ENCODE results near the gene ANKZF1.

Gene ANKZF1

GRCh38 chr2:219228041-219228910, 1.3 kb upstream of the ANKZF1 start:
- Histone ChIP-seq H3K79me2 (ENCODE audit: insufficient read depth, low read length) (peaks cover 51% of the 10 kb centered on the region), H4K20me1 (ENCODE audit: insufficient read depth, low read length) (peaks cover 8% of the 10 kb centered on the region; the same call in 1 of the 2 replicates), H2AFZ (ENCODE audit: low read depth, low read length) (peak overlapping the region; percentile 77), H3K4me3 (ENCODE audit: low read depth in 1 of 2, low read length in 2 of 2) (peak overlapping the region; percentile 43 to 74; a peak in 3 of 4 replicates), H3K9me3 (ENCODE audit: insufficient read depth, low read length, severe bottlenecking) (no peaks in the 10 kb centered on the region), H3K4me2 (ENCODE audit: insufficient read depth, low read length) (peak overlapping the region; percentile 86), H3K27me3 (ENCODE audit: insufficient read depth, low read length, poor library complexity) (no peaks in the 10 kb centered on the region), H3K27ac (ENCODE audit: low read length) (peak overlapping the region; percentile 80), H3K4me1 (ENCODE audit: insufficient read depth, low read length) (peaks cover 39% of the 10 kb centered on the region), H3K9ac (ENCODE audit: low read depth, low read length) (peak overlapping the region; percentile 73), H3K36me3 (ENCODE audit: insufficient read depth, low read length) (peaks cover 62% of the 10 kb centered on the region)
- DNase-seq (no peak), ATAC-seq (ENCODE audit: insufficient read depth, low read depth) (no peak)
- TF ChIP-seq CTCF (IDR thresholded peaks at IDR 0.05; ENCODE audit: borderline replicate concordance, extremely low read depth, low read length, poor library complexity, severe bottlenecking) (no peak), EZH2 (IDR thresholded peaks at IDR 0.05; ENCODE audit: borderline replicate concordance, low read depth, low read length, severe bottlenecking) (no peak)

GRCh38 chr2:219228911-219229304, 698 bp upstream of the ANKZF1 start:
- peak overlapping the region; percentile 43 to 74; a peak in 3 of 4 replicates for H3K4me3 ChIP-seq (ENCODE audit: low read depth in 1 of 2, low read length in 2 of 2)
- H3K79me2 ChIP-seq (ENCODE audit: insufficient read depth, low read length), result peaks cover 51% of the 10 kb centered on the region

GRCh38 chr2:219230059-219230540, 494 bp downstream of the ANKZF1 start:
- Histone ChIP-seq H3K79me2 (ENCODE audit: insufficient read depth, low read length) (peaks cover 51% of the 10 kb centered on the region), H3K36me3 (ENCODE audit: insufficient read depth, low read length) (peaks cover 62% of the 10 kb centered on the region)

More at GRCh38 chr2:219228911-219229304, 698 bp upstream of the ANKZF1 start:
- H3K4me1 ChIP-seq (ENCODE audit: insufficient read depth, low read length), result peaks cover 39% of the 10 kb centered on the region
- peak overlapping the region; percentile 80 for H3K27ac ChIP-seq (ENCODE audit: low read length)
- H4K20me1 ChIP-seq (ENCODE audit: insufficient read depth, low read length), result 0 out of 2 replicates have a peak, but pooled peaks cover 5% of the 10 kb centered on the region
- peaks cover 62% of the 10 kb centered on the region for H3K36me3 ChIP-seq (ENCODE audit: insufficient read depth, low read length)
- no peak for DNase-seq
- ATAC-seq (ENCODE audit: insufficient read depth, low read depth), result peak; percentile 5; the same call in 1 of the 3 replicates
- H2AFZ ChIP-seq (ENCODE audit: low read depth, low read length), result peak overlapping the region; percentile 77
- H3K27me3 ChIP-seq (ENCODE audit: insufficient read depth, low read length, poor library complexity), result no peaks in the 10 kb centered on the region
- H3K4me2 ChIP-seq (ENCODE audit: insufficient read depth, low read length), result peak overlapping the region; percentile 86
- H3K9ac ChIP-seq (ENCODE audit: low read depth, low read length), result peak overlapping the region; percentile 73
- TF ChIP-seq EZH2 (IDR thresholded peaks at IDR 0.05; ENCODE audit: borderline replicate concordance, low read depth, low read length, severe bottlenecking) (no peak), CTCF (IDR thresholded peaks at IDR 0.05; ENCODE audit: borderline replicate concordance, extremely low read depth, low read length, poor library complexity, severe bottlenecking) (no peak)
- no peaks in the 10 kb centered on the region for H3K9me3 ChIP-seq (ENCODE audit: insufficient read depth, low read length, severe bottlenecking)

More at GRCh38 chr2:219230059-219230540, 494 bp downstream of the ANKZF1 start:
- Histone ChIP-seq H3K4me3 (ENCODE audit: low read depth in 1 of 2, low read length in 2 of 2) (peak overlapping the region; percentile 43 to 74), H3K9me3 (ENCODE audit: insufficient read depth, low read length, severe bottlenecking) (no peaks in the 10 kb centered on the region), H3K4me2 (ENCODE audit: insufficient read depth, low read length) (peak overlapping the region; percentile 79), H3K9ac (ENCODE audit: low read depth, low read length) (peak overlapping the region; percentile 73), H2AFZ (ENCODE audit: low read depth, low read length) (peak overlapping the region; percentile 50), H3K27ac (ENCODE audit: low read length) (peak overlapping the region; percentile 71), H3K4me1 (ENCODE audit: insufficient read depth, low read length) (peaks cover 39% of the 10 kb centered on the region), H4K20me1 (ENCODE audit: insufficient read depth, low read length) (0 out of 2 replicates have a peak, but pooled peaks cover 5% of the 10 kb centered on the region), H3K27me3 (ENCODE audit: insufficient read depth, low read length, poor library complexity) (no peaks in the 10 kb centered on the region)
- ATAC-seq (ENCODE audit: insufficient read depth, low read depth) (peak; percentile 26), DNase-seq (peak; percentile 45)
- TF ChIP-seq EZH2 (IDR thresholded peaks at IDR 0.05; ENCODE audit: borderline replicate concordance, low read depth, low read length, severe bottlenecking) (no peak), CTCF (IDR thresholded peaks at IDR 0.05; ENCODE audit: borderline replicate concordance, extremely low read depth, low read length, poor library complexity, severe bottlenecking) (no peak)

All from DND-41 (cell line).